ENCODE data around the gene ZNF324.
"Not testable (repeated sequence)": the region's sequence is repeated elsewhere in the genome, so short reads cannot be mapped to it uniquely, and the experiment has no call there.

The ZNF324 gene

DNA sequence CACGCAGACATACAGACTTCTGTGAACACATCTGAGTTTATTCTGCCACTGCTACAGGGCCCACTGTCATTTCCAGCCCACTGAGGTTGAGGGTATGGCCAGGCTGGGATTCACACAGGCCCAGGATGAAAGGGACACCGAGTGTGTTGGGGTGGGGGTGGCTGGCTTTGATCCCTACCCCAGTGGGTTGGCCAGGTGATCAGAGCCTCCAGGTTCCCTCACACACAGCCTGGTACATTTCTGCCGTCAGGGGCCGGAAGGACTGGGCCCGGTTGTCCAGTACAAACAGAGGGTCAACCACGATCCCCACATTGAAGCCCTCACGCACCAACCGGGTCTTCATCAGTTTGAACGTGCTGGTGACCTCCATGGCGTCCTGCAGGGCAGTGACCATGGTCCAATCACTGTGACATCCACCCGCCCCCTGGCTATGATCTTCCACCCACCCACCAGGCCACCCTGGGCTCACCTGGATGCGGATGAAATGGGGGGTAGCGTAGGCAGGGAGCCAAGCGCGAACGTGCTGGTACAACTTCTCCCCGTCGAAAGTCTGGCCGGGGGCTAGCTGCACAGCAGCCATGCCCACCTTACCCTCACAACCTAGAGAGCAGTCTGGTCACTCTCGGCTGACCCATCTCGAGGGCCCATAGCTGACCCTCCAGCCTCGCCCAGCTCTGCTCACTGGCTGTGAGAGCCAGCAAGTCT is 31.6 kb downstream of the ZNF324 start:
- 55% methylated on average over 21 of the region's 22 CpGs for WGBS (ENCODE audit: insufficient coverage)
- POLR2A ChIA-PET, result no interaction called here
- H3K27ac ChIP-seq (ENCODE audit: insufficient read depth in 1 of 2, low read depth in 1 of 2, low read length in 2 of 2, poor library complexity in 1 of 2, severe bottlenecking in 2 of 2), result peak overlapping the region in 1 of 2 experiments; percentile 62
- peaks cover 3 to 24% (median 22%) of the 10 kb centered on the region in 4 experiments for H3K4me1 ChIP-seq (ENCODE audit: control extremely low read depth in 1 of 4, control insufficient read depth in 4 of 4, insufficient read depth in 4 of 4, low read length in 3 of 4)
- no peaks in the 10 kb centered on the region for H3K9me3 ChIP-seq (ENCODE audit: control extremely low read depth in 1 of 5, control insufficient read depth in 4 of 5, insufficient read depth in 2 of 5, low read depth in 1 of 5, low read length in 4 of 5)
- H3K36me3 ChIP-seq (ENCODE audit: control insufficient read depth in 4 of 4, insufficient read depth in 4 of 4, low read length in 3 of 4), result no peaks in the 10 kb centered on the region
- no peaks in the 10 kb centered on the region for H3K27me3 ChIP-seq (replicated peaks in 2 of 5; ENCODE audit: control insufficient read depth in 4 of 5, insufficient read depth in 5 of 5, low read length in 4 of 5)
- peak overlapping the region; percentile 24 to 84 (median 69) for H3K4me3 ChIP-seq (ENCODE audit: control insufficient read depth in 1 of 7, extremely low read depth in 1 of 7, insufficient read depth in 4 of 7, low read depth in 2 of 7, low read length in 6 of 7)
- CTCF ChIA-PET, result interaction anchor here (1.1 to 1.6 kb wide), 5 partner anchors 16 to 82 kb away, joined by 3 to 7 read pairs (median 4); partner anchors contain the start of gene ZBTB45
- no peak for DNase-seq

- CTCF ChIA-PET, result interaction anchor here (0.7 to 1.6 kb wide), 9 partner anchors 15 to 173 kb away, joined by 3 to 7 read pairs (median 4); partner anchors contain the start of genes RPS5 and ZBTB45
- Histone ChIP-seq H3K4me3 (ENCODE audit: control insufficient read depth in 1 of 7, extremely low read depth in 1 of 7, insufficient read depth in 4 of 7, low read depth in 2 of 7, low read length in 6 of 7) (peak overlapping the region; percentile 24 to 84 (median 69)), H3K27me3 (replicated peaks in 2 of 5; ENCODE audit: control insufficient read depth in 4 of 5, insufficient read depth in 5 of 5, low read length in 4 of 5) (no peaks in the 10 kb centered on the region), H3K36me3 (ENCODE audit: control insufficient read depth in 4 of 4, insufficient read depth in 4 of 4, low read length in 3 of 4) (no peaks in the 10 kb centered on the region), H3K4me1 (ENCODE audit: control extremely low read depth in 1 of 4, control insufficient read depth in 4 of 4, insufficient read depth in 4 of 4, low read length in 3 of 4) (peaks cover 3 to 24% (median 22%) of the 10 kb centered on the region in 4 experiments), H3K9me3 (ENCODE audit: control extremely low read depth in 1 of 5, control insufficient read depth in 4 of 5, insufficient read depth in 2 of 5, low read depth in 1 of 5, low read length in 4 of 5) (no peaks in the 10 kb centered on the region), H3K27ac (ENCODE audit: insufficient read depth in 1 of 2, low read depth in 1 of 2, low read length in 2 of 2, poor library complexity in 1 of 2, severe bottlenecking in 2 of 2) (peak overlapping the region in 1 of 2 experiments; percentile 81)
- 2% methylated on average over 54 of the region's 60 CpGs for WGBS (ENCODE audit: insufficient coverage)
- DNase-seq, result peak; percentile 97 to 99 (median 99)
- POLR2A ChIA-PET, result interaction anchor here (1.2 kb wide), 1 partner anchor 10 kb away, joined by 9 read pairs; no protein-coding TSS in a partner anchor
These were observed 32.4 kb downstream of the ZNF324 start for GRCh38 chr19:58499021-58499927.

DNA sequence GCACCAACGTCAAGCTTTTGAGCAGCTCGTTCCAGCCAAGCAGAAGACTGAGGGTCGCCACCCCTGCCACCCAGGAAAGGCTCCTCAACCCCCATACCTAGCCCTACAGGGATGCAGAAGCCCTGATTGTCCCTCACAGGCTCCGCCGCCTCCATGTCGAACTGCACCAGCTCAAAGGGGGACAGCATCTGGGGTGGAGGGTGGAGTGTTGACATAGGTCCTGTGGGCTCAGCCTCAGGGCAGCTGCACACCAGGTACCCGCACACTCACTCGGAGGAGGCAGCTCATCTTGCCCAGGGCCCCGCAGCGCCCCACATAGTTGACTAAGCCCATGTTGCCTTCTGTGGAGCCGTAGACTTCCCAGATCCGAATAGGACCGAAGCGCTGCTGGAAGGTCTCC is 33.4 kb downstream of the ZNF324 start:
- no peak for DNase-seq
- Histone ChIP-seq H3K4me3 (ENCODE audit: control insufficient read depth in 1 of 7, extremely low read depth in 1 of 7, insufficient read depth in 4 of 7, low read depth in 2 of 7, low read length in 6 of 7) (peak overlapping the region in 2 of 7 experiments; percentile 69 to 84), H3K27me3 (replicated peaks in 2 of 5; ENCODE audit: control insufficient read depth in 4 of 5, insufficient read depth in 5 of 5, low read length in 4 of 5) (no peaks in the 10 kb centered on the region), H3K9me3 (ENCODE audit: control extremely low read depth in 1 of 5, control insufficient read depth in 4 of 5, insufficient read depth in 2 of 5, low read depth in 1 of 5, low read length in 4 of 5) (no peaks in the 10 kb centered on the region), H3K4me1 (ENCODE audit: control extremely low read depth in 1 of 4, control insufficient read depth in 4 of 4, insufficient read depth in 4 of 4, low read length in 3 of 4) (peaks cover 3 to 24% (median 22%) of the 10 kb centered on the region in 4 experiments), H3K36me3 (ENCODE audit: control insufficient read depth in 4 of 4, insufficient read depth in 4 of 4, low read length in 3 of 4) (no peaks in the 10 kb centered on the region), H3K27ac (ENCODE audit: insufficient read depth in 1 of 2, low read depth in 1 of 2, low read length in 2 of 2, poor library complexity in 1 of 2, severe bottlenecking in 2 of 2) (no peak overlapping the region)
- ChIA-PET POLR2A (interaction anchor here (1.2 kb wide), 1 partner anchor 9 kb away, joined by 9 read pairs; no protein-coding TSS in a partner anchor), CTCF (interaction anchor here (0.7 to 1.8 kb wide), 8 partner anchors 11 to 174 kb away, joined by 3 to 10 read pairs (median 3); partner anchors contain the start of genes CHMP2A, RPS5, SLC27A5 and ZBTB45)
- 92% methylated on average over 8 of the region's 14 CpGs for WGBS (ENCODE audit: insufficient coverage)

DNA sequence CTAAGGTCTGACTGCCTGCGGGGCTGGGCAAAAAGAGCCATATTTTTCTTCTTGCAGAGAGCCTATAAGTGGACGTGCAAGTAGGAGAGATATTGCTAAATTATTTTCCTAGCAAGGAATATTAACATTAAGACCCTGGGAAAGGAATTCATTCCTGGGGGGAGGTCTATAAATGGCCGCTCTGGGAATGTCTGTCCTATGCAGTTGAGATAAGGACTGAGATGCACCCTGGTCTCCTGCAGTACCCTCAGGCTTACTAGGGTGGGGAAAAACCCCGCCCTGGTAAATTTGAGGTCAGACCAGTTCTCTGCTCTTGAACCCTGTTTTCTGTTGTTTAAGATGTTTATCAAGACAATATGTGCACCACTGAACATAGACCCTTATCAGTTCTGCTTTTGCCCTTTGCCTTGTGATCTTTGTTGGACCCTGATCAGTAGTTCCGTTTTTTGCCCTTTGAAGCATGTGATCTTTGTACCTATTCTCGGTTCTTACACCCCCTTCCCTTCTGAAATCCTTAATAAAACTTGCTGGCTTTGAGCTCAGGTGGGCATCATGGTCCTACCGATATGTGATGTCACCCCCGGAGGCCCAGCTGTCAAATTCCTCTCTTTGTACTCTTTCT is 40.8 kb downstream of the ZNF324 start:
- H3K36me3 ChIP-seq (ENCODE audit: control insufficient read depth in 4 of 4, insufficient read depth in 4 of 4, low read length in 3 of 4); POLR2A ChIA-PET; H3K27me3 ChIP-seq (replicated peaks in 2 of 5; ENCODE audit: control insufficient read depth in 4 of 5, insufficient read depth in 5 of 5, low read length in 4 of 5); H3K27ac ChIP-seq (ENCODE audit: insufficient read depth in 1 of 2, low read depth in 1 of 2, low read length in 2 of 2, poor library complexity in 1 of 2, severe bottlenecking in 2 of 2); H3K4me3 ChIP-seq (ENCODE audit: control insufficient read depth in 1 of 7, extremely low read depth in 1 of 7, insufficient read depth in 4 of 7, low read depth in 2 of 7, low read length in 6 of 7); H3K9me3 ChIP-seq (ENCODE audit: control extremely low read depth in 1 of 5, control insufficient read depth in 4 of 5, insufficient read depth in 2 of 5, low read depth in 1 of 5, low read length in 4 of 5); H3K4me1 ChIP-seq (ENCODE audit: control extremely low read depth in 1 of 4, control insufficient read depth in 4 of 4, insufficient read depth in 4 of 4, low read length in 3 of 4); DNase-seq: not testable (repeated sequence)
- 77% methylated on average over 4 of the region's 8 CpGs for WGBS (ENCODE audit: insufficient coverage)
- CTCF ChIA-PET, result interaction anchor here (1.3 kb wide), 1 partner anchor 10 kb away, joined by 5 read pairs; no protein-coding TSS in a partner anchor

- H3K4me1 ChIP-seq (ENCODE audit: control extremely low read depth in 1 of 4, control insufficient read depth in 4 of 4, insufficient read depth in 4 of 4, low read length in 3 of 4), result peaks cover 0 to 15% (median 13%) of the 10 kb centered on the region in 4 experiments
- WGBS (ENCODE audit: insufficient coverage), result 97% methylated on average over 9 of the region's 11 CpGs
- H3K36me3 ChIP-seq (ENCODE audit: control insufficient read depth in 4 of 4, insufficient read depth in 4 of 4, low read length in 3 of 4), result peaks cover 0 to 3% (median 1%) of the 10 kb centered on the region in 4 experiments
- peak in 1 of 3 donors; percentile 48 for DNase-seq
- H3K27ac ChIP-seq (ENCODE audit: insufficient read depth in 1 of 2, low read depth in 1 of 2, low read length in 2 of 2, poor library complexity in 1 of 2, severe bottlenecking in 2 of 2), result no peak overlapping the region
- POLR2A ChIA-PET, result interaction anchor here (0.7 kb wide), 1 partner anchor 10 kb away, joined by 9 read pairs; no protein-coding TSS in a partner anchor
- CTCF ChIA-PET, result interaction anchor here (1.1 to 1.5 kb wide), 2 partner anchors 8 to 10 kb away, joined by 3 read pairs; partner anchors contain the start of gene ZBTB45
- H3K27me3 ChIP-seq (replicated peaks in 2 of 5; ENCODE audit: control insufficient read depth in 4 of 5, insufficient read depth in 5 of 5, low read length in 4 of 5), result no peaks in the 10 kb centered on the region
- no peak overlapping the region for H3K4me3 ChIP-seq (ENCODE audit: control insufficient read depth in 1 of 7, extremely low read depth in 1 of 7, insufficient read depth in 4 of 7, low read depth in 2 of 7, low read length in 6 of 7)
- H3K9me3 ChIP-seq (ENCODE audit: control extremely low read depth in 1 of 5, control insufficient read depth in 4 of 5, insufficient read depth in 2 of 5, low read depth in 1 of 5, low read length in 4 of 5), result peaks cover 0 to 3% (median 0%) of the 10 kb centered on the region in 5 experiments
These were observed 42.8 kb downstream of the ZNF324 start for GRCh38 chr19:58509731-58510083.

- POLR2A ChIA-PET, result no interaction called here
- no peaks in the 10 kb centered on the region for H3K27me3 ChIP-seq (replicated peaks in 2 of 5; ENCODE audit: control insufficient read depth in 4 of 5, insufficient read depth in 5 of 5, low read length in 4 of 5)
- peaks cover 0 to 3% (median 0%) of the 10 kb centered on the region in 5 experiments for H3K9me3 ChIP-seq (ENCODE audit: control extremely low read depth in 1 of 5, control insufficient read depth in 4 of 5, insufficient read depth in 2 of 5, low read depth in 1 of 5, low read length in 4 of 5)
- peaks cover 0 to 4% (median 2%) of the 10 kb centered on the region in 4 experiments for H3K36me3 ChIP-seq (ENCODE audit: control insufficient read depth in 4 of 4, insufficient read depth in 4 of 4, low read length in 3 of 4)
- H3K4me3 ChIP-seq (ENCODE audit: control insufficient read depth in 1 of 7, extremely low read depth in 1 of 7, insufficient read depth in 4 of 7, low read depth in 2 of 7, low read length in 6 of 7), result no peak overlapping the region
- no peak overlapping the region for H3K27ac ChIP-seq (ENCODE audit: insufficient read depth in 1 of 2, low read depth in 1 of 2, low read length in 2 of 2, poor library complexity in 1 of 2, severe bottlenecking in 2 of 2)
- DNase-seq, result no peak
- WGBS (ENCODE audit: insufficient coverage), result 87% methylated on average over 5 of the region's 8 CpGs
- CTCF ChIA-PET, result interaction anchor here (1.1 to 2.1 kb wide), 3 partner anchors 8 to 10 kb away, joined by 3 to 10 read pairs (median 3); partner anchors contain the start of gene ZBTB45
- peaks cover 0 to 16% (median 14%) of the 10 kb centered on the region in 4 experiments for H3K4me1 ChIP-seq (ENCODE audit: control extremely low read depth in 1 of 4, control insufficient read depth in 4 of 4, insufficient read depth in 4 of 4, low read length in 3 of 4)
These were observed 43.4 kb downstream of the ZNF324 start for GRCh38 chr19:58510084-58510862.
